Activated naive CD8-positive, alpha-beta T cell treated with anti-CD3 and anti-CD28 coated beads, Interleukin-2, amount 50 U/mL, for 24 hours (primary cell): ENCODE measurements around the gene NRXN3.

ENCODE experiments used
- ATAC-seq: fragments of 150-1000 bp; cut with Tn5 transposase; one replicate; pipeline ENCODE4 v1.10.0; 2021
- DNase-seq: peaks from one replicate; pipeline ENCODE4 v3.0.0; 2021
- H3K27ac Mint-ChIP-seq: one replicate; pipeline ENCODE4 v1.8.0; 2021; ENCODE audit warnings: mild to moderate bottlenecking, mixed read lengths
- H3K27me3 Mint-ChIP-seq: one replicate; pipeline ENCODE4 v1.8.0; 2021; ENCODE audit warnings: mixed read lengths
- H3K36me3 Mint-ChIP-seq: one replicate; pipeline ENCODE4 v1.8.0; 2021; ENCODE audit warnings: low read depth, mixed read lengths
- H3K4me1 Mint-ChIP-seq: one replicate; pipeline ENCODE4 v1.8.0; 2021; ENCODE audit warnings: mixed read lengths
- H3K4me3 Mint-ChIP-seq: one replicate; pipeline ENCODE4 v1.8.0; 2021; ENCODE audit warnings: mild to moderate bottlenecking, moderate library complexity, mixed read lengths
- H3K9me3 Mint-ChIP-seq: one replicate; pipeline ENCODE4 v1.8.0; 2021; ENCODE audit warnings: mixed read lengths

NRXN3 gene

GRCh38 chr14:79482825-79483224 is 1312.7 kb downstream of the NRXN3 start:
- Mint-ChIP-seq H3K9me3 (no peaks in the 10 kb centered on the region), H3K4me3 (no peak overlapping the region)
- ATAC-seq: no peak

GRCh38 chr14:79483477-79484388 is 1313.6 kb downstream of the NRXN3 start:
- Mint-ChIP-seq H3K9me3 (peaks cover 6% of the 10 kb centered on the region), H3K27me3 (no peaks in the 10 kb centered on the region), H3K27ac (no peak overlapping the region), H3K4me1 (no peaks in the 10 kb centered on the region), H3K4me3 (no peak overlapping the region), H3K36me3 (no peaks in the 10 kb centered on the region)
- no peak for ATAC-seq
- DNase-seq: no peak

More at GRCh38 chr14:79482825-79483224, 1312.7 kb downstream of the NRXN3 start:
- no peaks in the 10 kb centered on the region for H3K27me3 Mint-ChIP-seq
- H3K27ac Mint-ChIP-seq: no peak overlapping the region
- H3K4me1 Mint-ChIP-seq: no peaks in the 10 kb centered on the region
- no peaks in the 10 kb centered on the region for H3K36me3 Mint-ChIP-seq
- DNase-seq: no peak

GRCh38 chr14:79487632-79488031 is 1317.5 kb downstream of the NRXN3 start:
- DNase-seq (no peak), ATAC-seq (no peak)
- Mint-ChIP-seq H3K4me3 (no peak overlapping the region), H3K27me3 (no peaks in the 10 kb centered on the region), H3K9me3 (peaks cover 11% of the 10 kb centered on the region), H3K36me3 (no peaks in the 10 kb centered on the region), H3K4me1 (no peaks in the 10 kb centered on the region), H3K27ac (no peak overlapping the region)

DNA sequence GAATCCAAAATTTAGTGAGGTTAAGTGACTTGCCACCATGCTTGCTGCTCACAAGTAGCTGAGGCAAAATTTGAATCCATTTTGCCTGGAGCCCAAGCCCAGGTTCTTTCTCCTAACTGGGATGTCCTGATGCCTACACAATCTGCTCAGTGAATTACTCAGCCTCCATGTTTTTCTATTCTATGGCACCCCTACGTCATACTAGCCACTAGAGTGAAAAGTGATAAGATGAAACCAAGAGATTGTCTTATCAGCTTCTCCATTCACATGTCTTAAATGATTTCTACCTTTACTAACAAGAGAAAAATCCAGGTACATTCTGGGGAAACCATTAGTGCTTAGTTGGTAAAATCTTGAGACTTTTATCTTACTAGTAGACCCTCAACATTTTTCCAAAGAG is 1321.0 kb downstream of the NRXN3 start:
- H3K36me3 Mint-ChIP-seq: no peaks in the 10 kb centered on the region
- H3K4me3 Mint-ChIP-seq: no peak overlapping the region
- H3K27me3 Mint-ChIP-seq: no peaks in the 10 kb centered on the region
- peaks cover 11% of the 10 kb centered on the region for H3K9me3 Mint-ChIP-seq
- H3K27ac Mint-ChIP-seq: no peak overlapping the region
- H3K4me1 Mint-ChIP-seq: no peaks in the 10 kb centered on the region
- DNase-seq (no peak), ATAC-seq (no peak)

DNA sequence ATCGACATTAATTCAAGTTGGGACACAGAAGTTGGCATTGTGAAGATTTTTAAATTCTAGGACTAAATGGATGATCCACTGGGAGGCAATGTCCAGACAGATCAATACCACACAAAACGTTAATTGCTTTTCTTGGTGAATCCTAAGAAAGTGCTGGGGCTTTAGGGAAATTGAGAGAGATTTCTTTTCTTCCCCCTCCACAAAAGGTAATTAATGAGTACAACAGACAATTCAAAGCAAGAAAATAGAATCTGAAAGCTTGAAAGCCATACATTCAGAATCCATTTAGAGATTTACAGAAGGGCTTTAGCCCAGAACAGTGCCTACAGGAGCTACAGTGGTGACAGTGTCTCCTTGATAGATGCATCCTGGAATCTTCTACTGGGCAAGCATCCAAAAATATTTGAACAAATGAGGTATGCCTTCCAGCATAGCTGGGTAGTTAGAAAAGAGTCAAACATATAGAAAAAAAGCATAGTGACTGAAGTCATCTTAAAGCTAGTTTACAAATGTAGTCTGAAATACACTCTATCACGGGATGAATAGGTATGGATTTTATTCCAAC is 1323.0 kb downstream of the NRXN3 start:
- Mint-ChIP-seq H3K4me1 (no peaks in the 10 kb centered on the region), H3K9me3 (peaks cover 10% of the 10 kb centered on the region), H3K27ac (no peak overlapping the region), H3K27me3 (no peaks in the 10 kb centered on the region), H3K36me3 (no peaks in the 10 kb centered on the region), H3K4me3 (no peak overlapping the region)
- DNase-seq (no peak), ATAC-seq (no peak)

GRCh38 chr14:79496701-79497100 is 1326.5 kb downstream of the NRXN3 start:
- H3K27ac Mint-ChIP-seq: no peak overlapping the region
- no peak overlapping the region for H3K4me3 Mint-ChIP-seq
- DNase-seq: no peak
- ATAC-seq: no peak
- H3K36me3 Mint-ChIP-seq: no peaks in the 10 kb centered on the region
- no peaks in the 10 kb centered on the region for H3K4me1 Mint-ChIP-seq
- no peaks in the 10 kb centered on the region for H3K27me3 Mint-ChIP-seq
- H3K9me3 Mint-ChIP-seq: peaks cover 9% of the 10 kb centered on the region

DNA sequence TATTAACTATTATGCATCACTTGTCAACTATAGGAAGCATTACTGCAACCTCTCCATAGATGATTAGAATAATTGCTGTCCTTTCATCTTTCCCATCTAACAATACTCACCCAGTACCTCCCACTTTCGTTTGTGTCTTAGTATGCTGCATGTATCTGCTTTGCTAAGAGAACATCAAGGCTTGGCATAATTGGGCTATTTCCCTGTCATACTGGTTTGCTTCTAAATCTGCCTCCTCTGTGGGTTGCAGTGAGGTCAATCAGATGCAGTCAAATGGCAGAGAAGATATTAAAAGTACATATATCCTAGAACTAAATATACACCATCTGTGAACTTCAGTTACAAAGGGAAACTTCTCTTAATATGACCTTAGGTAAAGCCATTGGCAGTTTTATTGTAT is 1330.3 kb downstream of the NRXN3 start:
- no peak overlapping the region for H3K4me3 Mint-ChIP-seq
- DNase-seq (no peak), ATAC-seq (no peak)
- H3K4me1 Mint-ChIP-seq: no peaks in the 10 kb centered on the region
- H3K9me3 Mint-ChIP-seq: peaks cover 9% of the 10 kb centered on the region
- no peaks in the 10 kb centered on the region for H3K36me3 Mint-ChIP-seq
- H3K27me3 Mint-ChIP-seq: no peaks in the 10 kb centered on the region
- no peak overlapping the region for H3K27ac Mint-ChIP-seq

GRCh38 chr14:79502136-79502750 is 1332.1 kb downstream of the NRXN3 start:
- H3K27ac Mint-ChIP-seq: no peak overlapping the region
- H3K36me3 Mint-ChIP-seq: no peaks in the 10 kb centered on the region
- ATAC-seq: no peak
- DNase-seq: no peak
- H3K4me1 Mint-ChIP-seq: no peaks in the 10 kb centered on the region
- H3K27me3 Mint-ChIP-seq: no peaks in the 10 kb centered on the region
- H3K9me3 Mint-ChIP-seq: peaks cover 9% of the 10 kb centered on the region
- no peak overlapping the region for H3K4me3 Mint-ChIP-seq

- Mint-ChIP-seq H3K27me3 (no peaks in the 10 kb centered on the region), H3K27ac (no peak overlapping the region), H3K9me3 (peaks cover 9% of the 10 kb centered on the region), H3K36me3 (no peaks in the 10 kb centered on the region), H3K4me3 (no peak overlapping the region), H3K4me1 (no peaks in the 10 kb centered on the region)
- ATAC-seq (no peak), DNase-seq (no peak)
These were observed 1332.6 kb downstream of the NRXN3 start for GRCh38 chr14:79502751-79503148.

DNA sequence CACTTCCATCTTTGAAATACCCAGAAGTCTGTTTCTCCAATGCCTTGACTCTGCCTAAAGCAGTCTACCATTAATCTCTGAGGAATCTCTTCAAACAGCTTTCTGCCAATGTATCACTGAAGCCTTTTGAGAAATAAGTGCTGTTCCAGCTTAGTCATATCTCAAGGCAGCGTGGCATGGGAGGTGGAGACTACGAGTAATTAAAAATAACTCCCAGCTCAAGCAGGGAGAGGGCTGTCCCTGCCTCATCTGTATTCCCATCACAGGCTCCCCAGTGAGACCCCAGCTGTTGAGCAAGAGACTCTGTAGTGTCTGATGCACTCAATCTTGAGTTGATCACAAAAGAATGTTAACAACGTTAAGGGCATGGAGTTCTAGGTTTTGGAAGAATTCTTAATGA is 1340.5 kb downstream of the NRXN3 start:
- Mint-ChIP-seq H3K4me1 (no peaks in the 10 kb centered on the region), H3K27me3 (no peaks in the 10 kb centered on the region), H3K27ac (no peak overlapping the region), H3K4me3 (no peak overlapping the region), H3K9me3 (no peaks in the 10 kb centered on the region), H3K36me3 (no peaks in the 10 kb centered on the region)
- DNase-seq (no peak), ATAC-seq (no peak)

DNA sequence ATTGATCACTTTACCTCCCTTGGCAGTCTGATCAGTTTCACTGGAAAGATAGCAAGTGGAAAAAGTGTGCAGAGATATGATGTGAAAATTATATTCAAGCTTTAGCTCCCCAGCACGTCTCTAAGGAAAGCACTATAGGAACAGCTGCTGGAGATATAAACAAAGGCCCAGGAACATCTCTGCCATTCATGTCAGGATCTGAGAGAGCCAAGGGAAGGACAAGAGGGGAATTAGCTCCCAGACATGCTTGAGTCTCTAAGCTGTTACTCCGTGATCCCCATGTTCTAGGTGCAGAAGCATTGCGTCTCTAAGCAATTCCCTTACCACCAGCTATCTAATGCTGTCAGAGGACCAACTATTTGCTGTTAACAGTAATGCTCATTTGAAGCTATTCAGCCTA is 1341.0 kb downstream of the NRXN3 start:
- Mint-ChIP-seq H3K27me3 (no peaks in the 10 kb centered on the region), H3K4me1 (no peaks in the 10 kb centered on the region), H3K4me3 (no peak overlapping the region), H3K27ac (no peak overlapping the region), H3K36me3 (no peaks in the 10 kb centered on the region), H3K9me3 (no peaks in the 10 kb centered on the region)
- no peak for DNase-seq
- ATAC-seq: no peak

DNA sequence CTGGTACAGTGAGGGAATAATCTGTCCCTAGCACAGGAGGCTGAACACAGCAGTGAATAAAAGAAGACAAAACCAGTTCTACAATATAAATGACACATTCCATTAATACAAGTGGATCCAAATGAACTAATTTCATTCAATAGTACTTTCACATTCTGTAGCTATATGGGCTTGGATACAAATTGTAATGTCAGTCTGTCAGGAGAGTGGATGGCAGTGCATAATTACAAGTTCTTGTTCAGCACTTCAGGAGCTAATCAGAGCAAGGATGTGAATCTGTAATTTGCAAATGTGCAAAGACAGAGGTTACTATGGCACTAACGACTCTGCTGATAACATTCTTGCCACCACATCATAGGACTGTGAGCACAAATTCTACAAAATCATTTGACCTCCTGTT is 1343.3 kb downstream of the NRXN3 start:
- Mint-ChIP-seq H3K4me1 (no peaks in the 10 kb centered on the region), H3K4me3 (no peak overlapping the region), H3K27ac (no peak overlapping the region), H3K9me3 (no peaks in the 10 kb centered on the region), H3K27me3 (no peaks in the 10 kb centered on the region), H3K36me3 (no peaks in the 10 kb centered on the region)
- DNase-seq: no peak
- ATAC-seq: no peak

GRCh38 chr14:79514700-79515099 is 1344.5 kb downstream of the NRXN3 start:
- Mint-ChIP-seq H3K4me3 (no peak overlapping the region), H3K36me3 (no peaks in the 10 kb centered on the region), H3K27ac (no peak overlapping the region), H3K27me3 (no peaks in the 10 kb centered on the region), H3K4me1 (no peaks in the 10 kb centered on the region), H3K9me3 (no peaks in the 10 kb centered on the region)
- DNase-seq (no peak), ATAC-seq (no peak)

GRCh38 chr14:79515158-79515557 is 1345.0 kb downstream of the NRXN3 start:
- no peaks in the 10 kb centered on the region for H3K36me3 Mint-ChIP-seq
- no peaks in the 10 kb centered on the region for H3K9me3 Mint-ChIP-seq
- no peaks in the 10 kb centered on the region for H3K27me3 Mint-ChIP-seq
- no peak overlapping the region for H3K27ac Mint-ChIP-seq
- H3K4me1 Mint-ChIP-seq: no peaks in the 10 kb centered on the region
- H3K4me3 Mint-ChIP-seq: no peak overlapping the region
- ATAC-seq (no peak), DNase-seq (no peak)

- no peaks in the 10 kb centered on the region for H3K27me3 Mint-ChIP-seq
- H3K36me3 Mint-ChIP-seq: no peaks in the 10 kb centered on the region
- H3K9me3 Mint-ChIP-seq: peaks cover 4% of the 10 kb centered on the region
- no peak for ATAC-seq
- no peaks in the 10 kb centered on the region for H3K4me1 Mint-ChIP-seq
- no peak for DNase-seq
- H3K27ac Mint-ChIP-seq: no peak overlapping the region
- H3K4me3 Mint-ChIP-seq: no peak overlapping the region
These were observed 1345.8 kb downstream of the NRXN3 start for GRCh38 chr14:79516009-79516408.
